Right forelimb (tissue), 1 donor: ENCODE results near the gene MCRS1.
A peak's percentile ranks its signal among the peaks of the same experiment; 100 is the strongest.
"Not testable (repeated sequence)": the region's sequence is repeated elsewhere in the genome, so short reads cannot be mapped to it uniquely, and the experiment has no call there.

Source experiments
- DNase-seq: peaks from one replicate; pipeline ENCODE4 v3.0.0-alpha.2; 2018

The MCRS1 gene

GRCh38 chr12:49567611-49568441 lies at the start of gene MCRS1:
TSS of gene MCRS1 (minus strand) at chr12:49568142. CDS start at chr12:49566731, 1,411 bp downstream.
- peak; percentile 92 for DNase-seq

- DNase-seq, result no peak
Observed at GRCh38 chr12:49616533-49617219, 48.7 kb upstream of the MCRS1 start.

GRCh38 chr12:49615725-49616124 lies 47.8 kb upstream of the MCRS1 start:
- DNase-seq, result no peak

GRCh38 chr12:49612210-49612609 lies 44.3 kb upstream of the MCRS1 start:
- DNase-seq, result no peak

- DNase-seq, result not testable (repeated sequence)
Observed at GRCh38 chr12:49610785-49611184, 42.8 kb upstream of the MCRS1 start.

- DNase-seq, result no peak
Observed at GRCh38 chr12:49609875-49610154, 41.9 kb upstream of the MCRS1 start.

- DNase-seq, result no peak
Observed at GRCh38 chr12:49609059-49609874, 41.3 kb upstream of the MCRS1 start.

- DNase-seq, result not testable (repeated sequence)
Observed at GRCh38 chr12:49605539-49605938, 37.6 kb upstream of the MCRS1 start, which contains the start of gene FAM186B. TSS of gene FAM186B (minus strand) at chr12:49605639. CDS start at chr12:49605477, 162 bp downstream.

GRCh38 chr12:49604856-49605255 lies 36.9 kb upstream of the MCRS1 start:
- DNase-seq, result no peak

- no peak for DNase-seq
Observed at GRCh38 chr12:49603721-49604120, 35.8 kb upstream of the MCRS1 start.

- no peak for DNase-seq
Observed at GRCh38 chr12:49599961-49600360, 32.0 kb upstream of the MCRS1 start.

GRCh38 chr12:49598527-49598926 lies 30.6 kb upstream of the MCRS1 start:
- no peak for DNase-seq

GRCh38 chr12:49588721-49589516 lies 21.0 kb upstream of the MCRS1 start:
- no peak for DNase-seq

GRCh38 chr12:49588281-49588680 lies 20.3 kb upstream of the MCRS1 start:
- no peak for DNase-seq

- DNase-seq, result no peak
Observed at GRCh38 chr12:49587174-49587908, 19.4 kb upstream of the MCRS1 start.

- no peak for DNase-seq
Observed at GRCh38 chr12:49585477-49586459, 17.8 kb upstream of the MCRS1 start.

- DNase-seq, result no peak
Observed at GRCh38 chr12:49584591-49584990, 16.6 kb upstream of the MCRS1 start.

GRCh38 chr12:49583366-49584094 lies 15.6 kb upstream of the MCRS1 start:
- DNase-seq, result no peak

GRCh38 chr12:49582850-49583249 lies 14.9 kb upstream of the MCRS1 start:
- DNase-seq, result no peak

- DNase-seq, result no peak
Observed at GRCh38 chr12:49582201-49582600, 14.3 kb upstream of the MCRS1 start.
